Glutamatergic neuron (in vitro differentiated cells): ENCODE measurements around the gene ATP6AP2. TPM values are rescaled to one million over a fixed set of nuclear protein-coding genes. Genes with fewer than 3 reads are reported as not detected.
A peak's percentile ranks its signal among the peaks of the same experiment; 100 is the strongest.
"Not testable (repeated sequence)": the region's sequence is repeated elsewhere in the genome, so short reads cannot be mapped to it uniquely, and the experiment has no call there.

Experiments
- DNase-seq: peaks from one replicate; pipeline ENCODE4 v3.0.0; 2022
- H3K27ac Mint-ChIP-seq: one replicate; pipeline ENCODE4 v1.8.0; 2020; ENCODE audit warnings: mild to moderate bottlenecking, mixed read lengths, inconsistent platforms; ENCODE audit not compliant: unreplicated experiment
- H3K27me3 Mint-ChIP-seq: one replicate; pipeline ENCODE4 v1.8.0; 2020; ENCODE audit warnings: mild to moderate bottlenecking, moderate library complexity, mixed read lengths, inconsistent platforms; ENCODE audit not compliant: unreplicated experiment
- H3K36me3 Mint-ChIP-seq: one replicate; pipeline ENCODE4 v1.8.0; 2020; ENCODE audit warnings: mild to moderate bottlenecking, mixed read lengths, inconsistent platforms; ENCODE audit not compliant: unreplicated experiment
- H3K4me1 Mint-ChIP-seq: one replicate; pipeline ENCODE4 v1.8.0; 2020; ENCODE audit warnings: mild to moderate bottlenecking, low read depth, mixed read lengths, inconsistent platforms; ENCODE audit not compliant: unreplicated experiment
- H3K4me3 Mint-ChIP-seq: one replicate; pipeline ENCODE4 v1.8.0; 2020; ENCODE audit warnings: mild to moderate bottlenecking, mixed read lengths, inconsistent platforms; ENCODE audit not compliant: unreplicated experiment
- H3K9me3 Mint-ChIP-seq: one replicate; pipeline ENCODE4 v1.8.0; 2020; ENCODE audit warnings: mild to moderate bottlenecking, moderate library complexity, mixed read lengths, inconsistent platforms; ENCODE audit not compliant: unreplicated experiment
- CTCF ChIP-seq: fragments of 200-600 bp; sonication (generic); IDR thresholded peaks from one replicate; pipeline ENCODE4 v1.5.0; 2021; ENCODE audit not compliant: partially characterized antibody, unreplicated experiment
- total RNA-seq: library from RNA; stranded (reverse); fragmentation: NEBNext Ultra II Directional; extraction: Animal tissue kit (Norgen Biotek cat#: 25700); gene quantifications from one replicate; pipeline ENCODE4 v1.2.1, GENCODE V29; 2021; ENCODE audit not compliant: unreplicated experiment

ATP6AP2 gene
- total RNA-seq, 1 donor from 2014 or later = 59.0 TPM

- H3K27me3 Mint-ChIP-seq = no peaks in the 10 kb centered on the region
- peak; percentile 33 for TF ChIP-seq CTCF
- peak; percentile 23 for DNase-seq
- no peaks in the 10 kb centered on the region for H3K36me3 Mint-ChIP-seq
- H3K27ac Mint-ChIP-seq = no peak overlapping the region
- no peaks in the 10 kb centered on the region for H3K4me1 Mint-ChIP-seq
- no peaks in the 10 kb centered on the region for H3K9me3 Mint-ChIP-seq
- no peak overlapping the region for H3K4me3 Mint-ChIP-seq
Measured at GRCh38 chrX:40573763-40574162, 7.0 kb upstream of the ATP6AP2 start.

GRCh38 chrX:40575411-40575810, 5.4 kb upstream of the ATP6AP2 start:
- not testable (repeated sequence) for H3K36me3 Mint-ChIP-seq, H3K4me1 Mint-ChIP-seq, H3K27ac Mint-ChIP-seq, DNase-seq, H3K27me3 Mint-ChIP-seq, H3K9me3 Mint-ChIP-seq, H3K4me3 Mint-ChIP-seq

- Mint-ChIP-seq H3K4me3 (no peak overlapping the region), H3K36me3 (no peaks in the 10 kb centered on the region), H3K27me3 (no peaks in the 10 kb centered on the region), H3K9me3 (no peaks in the 10 kb centered on the region), H3K4me1 (no peaks in the 10 kb centered on the region), H3K27ac (no peak overlapping the region)
- no peak for TF ChIP-seq CTCF
- no peak for DNase-seq
Measured at GRCh38 chrX:40576291-40576690, 4.5 kb upstream of the ATP6AP2 start.

GRCh38 chrX:40578039-40578695, 2.6 kb upstream of the ATP6AP2 start:
- no peaks in the 10 kb centered on the region for H3K36me3 Mint-ChIP-seq
- TF ChIP-seq CTCF = no peak

GRCh38 chrX:40579141-40579540, 1.6 kb upstream of the ATP6AP2 start:
- no peaks in the 10 kb centered on the region for H3K27me3 Mint-ChIP-seq
- TF ChIP-seq CTCF = no peak
- no peak overlapping the region for H3K4me3 Mint-ChIP-seq
- H3K9me3 Mint-ChIP-seq = no peaks in the 10 kb centered on the region
- DNase-seq = no peak
- H3K4me1 Mint-ChIP-seq = peaks cover 5% of the 10 kb centered on the region
- H3K36me3 Mint-ChIP-seq = no peaks in the 10 kb centered on the region
- H3K27ac Mint-ChIP-seq = no peak overlapping the region

More at GRCh38 chrX:40578039-40578695, 2.6 kb upstream of the ATP6AP2 start:
- Mint-ChIP-seq H3K27ac (no peak overlapping the region), H3K4me3 (no peak overlapping the region), H3K4me1 (peaks cover 3% of the 10 kb centered on the region), H3K9me3 (no peaks in the 10 kb centered on the region), H3K27me3 (no peaks in the 10 kb centered on the region)
- no peak for DNase-seq
